GM18499 (cell line): ENCODE results near the gene RASGRF2.

Experiments
- ATAC-seq: cut with Tn5 transposase; IDR thresholded peaks from one replicate; pipeline ENCODE4 v1.9.1; 2021; ENCODE audit warnings: moderate number of reproducible peaks; ENCODE audit not compliant: insufficient read depth, unreplicated experiment

RASGRF2 gene

GRCh38 chr5:81225463-81225862 lies 265.3 kb downstream of the RASGRF2 start:
- ATAC-seq, result no peak

GRCh38 chr5:81226286-81226685 lies 266.1 kb downstream of the RASGRF2 start:
- ATAC-seq, result no peak

DNA sequence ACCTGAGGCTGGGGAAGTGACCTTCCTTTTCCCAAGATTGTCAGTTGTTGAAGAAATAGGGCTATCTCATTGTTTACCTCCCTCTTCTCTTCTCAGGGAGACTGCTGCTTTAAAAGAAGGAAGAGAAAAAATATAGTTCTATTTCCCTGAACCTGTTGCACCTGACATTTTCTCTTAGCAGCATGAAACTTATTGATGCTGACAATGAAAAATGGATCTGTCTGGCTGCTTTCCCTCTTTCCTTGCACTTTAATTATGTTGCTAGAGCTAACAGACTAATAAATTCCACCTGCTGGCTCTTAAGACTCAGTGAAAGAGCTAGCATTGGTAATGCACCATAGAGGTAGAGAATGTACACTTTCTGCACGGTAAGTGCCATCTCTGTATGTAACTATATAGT lies 266.8 kb downstream of the RASGRF2 start:
- ATAC-seq, result no peak

- no peak for ATAC-seq
Observed at GRCh38 chr5:81228084-81228483, 267.9 kb downstream of the RASGRF2 start.

DNA sequence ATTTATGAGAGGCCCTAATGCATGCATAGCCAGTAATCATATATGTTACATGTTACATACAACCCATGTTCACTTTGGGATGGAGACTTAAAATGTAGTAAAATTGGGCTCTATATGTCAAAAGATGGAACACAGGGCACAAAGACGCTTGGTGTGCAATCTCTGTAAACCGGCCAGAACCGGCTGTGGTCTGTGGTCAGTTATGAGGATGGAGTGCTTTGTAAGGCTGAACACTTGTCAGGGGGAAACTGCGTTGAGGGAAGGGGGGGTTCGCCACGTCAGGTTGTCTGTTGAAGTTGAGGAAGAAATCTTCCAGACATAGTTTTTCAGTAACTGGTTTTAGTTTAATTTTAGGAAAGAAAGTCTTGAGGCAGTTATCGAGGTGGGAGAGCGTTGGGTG lies 270.3 kb downstream of the RASGRF2 start:
- ATAC-seq, result no peak

- ATAC-seq, result no peak
Observed at GRCh38 chr5:81232464-81233079, 272.4 kb downstream of the RASGRF2 start.

DNA sequence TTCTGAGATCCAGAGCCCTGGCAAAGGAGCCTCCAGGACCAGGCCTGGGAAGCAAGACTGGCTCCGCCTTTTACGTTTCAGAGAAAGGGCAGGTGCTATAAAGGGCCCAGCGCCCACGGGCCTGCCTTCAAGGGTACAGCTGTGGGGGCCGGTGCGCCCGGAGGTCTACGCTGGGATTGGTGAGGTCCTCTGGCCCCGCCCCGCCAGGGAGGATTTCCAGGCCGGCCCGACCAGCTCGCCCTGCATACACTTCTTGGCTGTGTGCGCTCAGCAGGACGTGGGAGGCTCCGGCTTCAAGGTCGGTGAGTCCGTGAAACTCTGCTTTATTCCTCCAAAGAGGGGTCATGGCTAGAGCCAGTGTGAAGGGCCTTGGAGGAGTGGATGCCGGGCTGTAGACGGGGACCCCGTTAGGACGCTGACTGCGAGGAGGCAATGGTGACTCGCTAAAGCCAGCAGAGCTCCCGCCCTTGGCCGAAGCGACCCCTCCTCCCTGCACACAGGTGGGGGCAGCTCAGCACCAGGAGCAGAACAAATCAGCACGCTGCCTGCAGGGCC lies 273.0 kb downstream of the RASGRF2 start, which contains the start of gene CKMT2:
CKMT2 (plus strand) TSS at position 243 of the 555 bp plus-strand sequence. CDS start 17,811 bp downstream, outside the sequence.
- ATAC-seq, result no peak

DNA sequence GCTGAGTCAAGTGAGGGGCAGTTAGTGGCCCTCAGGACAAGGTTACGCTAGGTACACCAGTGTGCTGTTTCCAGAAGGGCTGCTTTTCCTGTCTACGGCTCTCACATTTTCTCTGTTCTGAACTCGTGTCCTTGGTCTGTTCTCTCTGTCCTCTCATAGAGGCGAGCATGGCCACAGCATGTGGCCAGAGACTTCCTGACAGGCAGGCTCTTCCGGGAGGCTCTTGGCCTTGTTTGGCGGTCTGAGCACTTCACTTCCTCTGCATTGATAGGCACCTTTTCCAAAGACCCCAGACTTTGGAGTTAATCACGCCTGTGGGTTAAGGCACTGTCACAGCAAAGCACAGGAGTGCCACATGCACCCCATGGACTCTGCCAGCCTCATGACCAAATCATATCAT lies 274.1 kb downstream of the RASGRF2 start:
- ATAC-seq, result no peak

DNA sequence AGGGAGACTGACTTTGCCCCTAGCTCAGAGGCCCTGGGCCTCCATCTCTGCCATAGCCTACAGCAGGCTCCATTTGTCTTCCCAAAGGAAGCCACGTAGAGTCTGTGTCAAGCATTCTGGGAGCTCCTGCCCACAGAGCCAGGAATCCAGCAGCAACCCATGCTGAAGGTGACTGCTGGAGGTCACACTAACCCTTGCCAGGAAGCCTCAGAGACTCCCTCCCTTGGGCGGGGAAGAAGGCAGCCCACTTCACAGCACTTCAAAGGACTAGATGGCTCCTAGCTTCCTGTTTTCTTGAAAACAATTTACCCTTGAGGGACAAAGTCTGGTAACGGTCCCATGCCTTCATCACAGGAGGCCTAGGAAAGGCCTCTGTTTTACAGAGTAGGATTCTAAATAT lies 274.6 kb downstream of the RASGRF2 start:
- no peak for ATAC-seq

GRCh38 chr5:81235287-81236072 lies 275.3 kb downstream of the RASGRF2 start:
- ATAC-seq, result no peak

GRCh38 chr5:81238460-81238859 lies 278.3 kb downstream of the RASGRF2 start:
- ATAC-seq, result no peak

DNA sequence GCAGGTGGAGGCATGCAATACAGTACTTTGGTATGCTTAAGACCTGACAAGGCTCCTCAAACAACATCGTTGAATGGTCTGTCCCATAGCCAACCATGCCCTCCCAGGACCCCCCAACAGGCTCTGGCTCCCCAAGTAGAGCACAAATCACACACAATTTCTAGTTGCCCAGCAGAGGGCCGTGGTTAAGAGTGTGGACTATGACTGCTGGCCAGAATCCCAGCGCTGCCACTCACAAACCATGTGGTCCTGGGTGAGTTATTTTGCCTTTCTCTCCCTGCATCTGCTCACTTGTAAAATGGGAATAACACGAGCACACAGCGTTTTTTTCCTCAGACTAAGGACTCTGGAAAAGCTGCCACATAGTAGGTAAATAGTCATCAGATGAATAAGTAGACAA lies 279.4 kb downstream of the RASGRF2 start:
- ATAC-seq, result no peak

GRCh38 chr5:81241001-81241400 lies 280.8 kb downstream of the RASGRF2 start:
- no peak for ATAC-seq

GRCh38 chr5:81241961-81242648 lies 281.9 kb downstream of the RASGRF2 start:
- ATAC-seq, result no peak

GRCh38 chr5:81242906-81243436 lies 282.8 kb downstream of the RASGRF2 start:
- ATAC-seq, result no peak

DNA sequence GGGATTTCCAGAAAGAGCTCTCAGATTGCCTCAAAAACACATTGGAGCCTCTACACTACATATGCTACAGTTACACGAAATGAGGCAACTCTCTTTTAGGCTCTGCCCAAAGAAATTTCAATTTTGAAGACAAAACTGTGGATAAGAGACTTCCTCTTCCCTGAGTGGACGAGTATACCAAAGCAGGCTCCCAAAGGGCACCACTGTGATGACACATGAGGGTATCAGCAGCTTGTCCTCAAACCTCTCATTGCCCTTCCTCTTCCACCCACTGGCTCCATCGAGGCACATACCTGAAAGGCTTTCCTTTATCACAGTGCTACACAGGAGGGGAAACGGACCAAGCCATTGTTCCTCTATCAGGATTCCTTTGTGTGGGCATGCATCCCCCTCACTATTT lies 284.3 kb downstream of the RASGRF2 start:
- no peak for ATAC-seq

- no peak for ATAC-seq
Observed at GRCh38 chr5:81245871-81246235, 285.7 kb downstream of the RASGRF2 start.

GRCh38 chr5:81246697-81247096 lies 286.5 kb downstream of the RASGRF2 start:
- ATAC-seq, result no peak

GRCh38 chr5:81247441-81247972 lies 287.3 kb downstream of the RASGRF2 start:
- no peak for ATAC-seq

DNA sequence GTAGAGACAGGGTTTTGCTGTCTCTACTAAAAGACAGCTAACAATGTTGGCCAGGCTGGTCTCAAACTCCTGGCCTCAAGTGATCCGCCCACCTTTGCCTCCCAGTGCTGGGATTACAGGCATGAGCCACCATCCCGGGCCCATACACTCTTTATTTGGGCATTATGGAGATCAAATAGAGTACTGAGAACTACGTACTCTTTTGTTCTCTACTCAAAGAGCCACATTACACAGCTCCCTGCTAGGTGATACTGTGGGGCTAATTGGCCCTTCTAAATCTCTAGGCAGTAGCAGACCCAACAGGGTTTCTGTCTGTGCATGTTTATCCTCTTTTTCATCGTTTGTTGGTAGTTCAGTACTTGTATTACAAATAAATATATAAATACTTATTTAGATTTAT lies 289.1 kb downstream of the RASGRF2 start:
- no peak for ATAC-seq

DNA sequence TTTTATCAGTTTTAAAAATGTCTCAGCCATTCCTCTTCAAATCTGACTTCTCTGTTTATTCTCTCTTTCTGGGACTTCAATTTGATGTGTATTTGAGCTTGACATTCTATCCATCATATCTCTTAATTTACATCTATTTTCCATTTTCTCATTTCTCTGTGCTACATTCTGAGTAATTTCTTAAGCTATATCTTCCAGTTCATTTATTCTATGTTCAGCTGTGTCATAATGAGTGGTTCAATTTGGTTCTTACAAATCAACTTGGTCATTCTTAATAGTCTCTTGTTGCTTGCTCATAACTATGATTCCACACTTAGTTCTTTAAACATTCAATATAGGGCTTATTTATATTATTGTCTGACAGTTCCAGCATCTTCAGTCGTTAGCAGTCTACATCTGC lies 289.8 kb downstream of the RASGRF2 start:
- no peak for ATAC-seq
